Epithelial cell of proximal tubule (primary cell): ENCODE measurements around the gene RASD1. TPM values are rescaled to one million over a fixed set of nuclear protein-coding genes. Genes with fewer than 3 reads are reported as not detected.

Experiments used
- DNase-seq: peaks from one replicate; pipeline ENCODE4 v3.0.0-alpha.2; 2011; ENCODE audit warnings: low read depth
- H3K4me3 ChIP-seq: 2 replicates; pipeline ENCODE4 v1.5.1; 2011; ENCODE audit warnings: low read depth, mild to moderate bottlenecking, low read length
- CTCF ChIP-seq: conservative IDR thresholded peaks from 2 replicates; pipeline ENCODE4 v1.5.1; 2012; ENCODE audit warnings: low read depth, mild to moderate bottlenecking, low read length
- total RNA-seq: library from RNA; depleted of rRNA; stranded (reverse); fragments of >200 nt; gene quantifications from 2 replicates; pipeline ENCODE4 v1.2.3, GENCODE V29; 2015

The RASD1 gene
- total RNA-seq, 1 donor from 2014 or later: 1.2 TPM

- TF ChIP-seq CTCF: no peak
- no peak for DNase-seq
- H3K4me3 ChIP-seq: no peak overlapping the region
Observed at GRCh38 chr17:17514993-17515933, 19.1 kb upstream of the RASD1 start.

DNA sequence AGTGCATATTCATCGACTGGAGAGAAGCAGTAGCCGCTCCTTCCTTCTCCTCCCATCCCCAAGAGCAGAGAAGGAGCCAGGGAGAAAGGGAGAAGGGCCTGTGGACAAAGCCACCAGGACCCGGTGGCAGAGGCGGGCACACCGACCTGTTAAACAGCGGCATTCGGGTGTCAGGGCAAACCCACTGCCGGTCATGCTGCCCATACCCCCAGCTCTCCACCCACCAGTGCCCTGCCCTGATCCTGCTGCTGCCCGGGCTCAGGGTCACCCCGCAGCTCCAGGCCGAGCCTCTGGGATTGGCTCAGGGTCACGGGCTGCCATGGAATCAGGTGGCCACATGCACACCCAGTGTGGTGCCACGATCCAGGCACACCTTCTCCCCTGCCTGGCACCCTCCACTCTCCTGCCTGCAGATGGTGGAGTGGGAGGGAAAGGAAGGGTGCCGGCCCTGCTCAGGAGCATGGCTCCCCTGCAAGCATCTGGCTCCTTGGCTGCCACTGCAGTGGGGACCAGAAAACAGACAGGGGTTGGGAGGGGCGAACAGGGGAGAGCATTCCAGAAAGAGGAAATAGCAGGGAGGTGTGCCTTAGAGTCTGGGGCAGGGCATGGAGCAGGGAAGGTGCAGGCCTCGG, 18.3 kb upstream of the RASD1 start:
- DNase-seq: no peak
- no peak for TF ChIP-seq CTCF
- H3K4me3 ChIP-seq: no peak overlapping the region

GRCh38 chr17:17513626-17514025, 17.4 kb upstream of the RASD1 start:
- no peak for DNase-seq
- no peak for TF ChIP-seq CTCF
- no peak overlapping the region for H3K4me3 ChIP-seq

DNA sequence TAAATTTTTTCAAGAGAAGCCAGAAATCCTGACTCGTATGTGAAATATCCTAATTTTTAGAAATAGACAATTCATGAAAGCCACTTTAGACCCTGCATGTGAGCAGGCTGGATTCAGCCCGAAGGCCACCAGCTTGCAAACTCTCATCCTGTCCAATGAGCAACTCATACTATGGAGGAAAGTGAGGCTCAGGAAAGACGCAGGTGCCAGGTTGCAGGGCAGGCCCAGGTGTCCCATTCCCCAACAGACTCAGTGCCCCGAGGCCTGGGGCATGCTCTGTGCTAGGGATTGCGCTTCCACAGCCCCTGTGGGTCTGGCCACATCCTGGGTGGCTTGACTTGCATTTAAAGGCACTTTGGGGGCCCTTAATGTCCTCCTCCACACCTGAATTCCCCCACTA, 16.7 kb upstream of the RASD1 start:
- no peak for TF ChIP-seq CTCF
- no peak overlapping the region for H3K4me3 ChIP-seq
- DNase-seq: no peak

DNA sequence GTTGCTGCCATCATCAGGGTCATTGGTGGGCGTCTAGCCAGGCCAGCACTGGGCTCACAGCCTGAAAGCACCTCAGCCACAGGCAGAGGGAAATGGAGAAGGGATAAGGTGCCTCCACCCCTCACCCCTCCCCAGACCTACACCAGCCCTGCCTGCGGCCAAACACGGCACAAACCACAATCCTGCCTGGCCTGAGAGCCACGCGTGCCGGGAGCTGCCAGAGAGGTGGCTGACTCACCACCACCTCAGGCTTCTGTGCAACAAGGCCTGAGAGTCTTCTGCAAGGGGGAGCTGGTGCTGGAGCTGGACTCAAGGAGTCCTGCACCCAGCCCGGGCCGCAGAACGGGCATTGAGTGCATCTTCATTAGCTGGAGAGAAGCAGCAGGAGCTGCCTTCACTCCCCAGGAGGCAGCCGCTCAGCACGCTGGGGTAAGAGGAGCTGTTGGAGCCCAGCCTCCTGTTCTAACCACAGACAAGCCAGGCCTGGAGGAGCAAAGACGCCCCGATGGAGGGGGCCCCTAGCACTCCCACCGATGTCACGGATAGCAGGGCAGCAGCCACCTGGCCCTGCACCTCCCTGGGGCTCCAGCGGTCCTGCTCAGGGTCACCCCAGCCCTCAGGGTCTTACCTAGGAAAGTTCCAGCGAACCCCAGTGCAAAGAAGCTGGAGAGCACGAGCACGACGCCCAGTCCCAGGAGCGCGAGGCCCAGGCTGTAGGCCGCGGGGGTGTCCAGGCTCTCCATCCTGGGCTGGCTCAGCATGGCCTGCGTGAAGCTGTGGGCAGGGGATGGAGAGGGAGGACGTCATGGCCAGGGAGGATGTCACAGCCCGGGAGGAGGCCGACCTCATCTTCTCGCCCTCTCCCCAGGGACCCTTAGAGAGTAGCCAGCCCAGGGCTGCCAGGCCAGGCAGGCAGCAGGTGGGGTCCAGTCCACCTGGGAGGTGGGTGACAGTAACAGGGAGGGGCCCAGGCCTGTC, 16.0 kb upstream of the RASD1 start:
- TF ChIP-seq CTCF: no peak
- no peak overlapping the region for H3K4me3 ChIP-seq
- no peak for DNase-seq

GRCh38 chr17:17511293-17511741, 15.1 kb upstream of the RASD1 start:
- H3K4me3 ChIP-seq: no peak overlapping the region
- no peak for TF ChIP-seq CTCF
- DNase-seq: no peak
